ENCODE data around the gene PRPSAP1. TPM values are rescaled to one million over a fixed set of nuclear protein-coding genes. Genes with fewer than 3 reads are reported as not detected.

Gene PRPSAP1
- total RNA-seq, 2 experiments from 2014 or later = 64.2 to 74.1 TPM

DNA sequence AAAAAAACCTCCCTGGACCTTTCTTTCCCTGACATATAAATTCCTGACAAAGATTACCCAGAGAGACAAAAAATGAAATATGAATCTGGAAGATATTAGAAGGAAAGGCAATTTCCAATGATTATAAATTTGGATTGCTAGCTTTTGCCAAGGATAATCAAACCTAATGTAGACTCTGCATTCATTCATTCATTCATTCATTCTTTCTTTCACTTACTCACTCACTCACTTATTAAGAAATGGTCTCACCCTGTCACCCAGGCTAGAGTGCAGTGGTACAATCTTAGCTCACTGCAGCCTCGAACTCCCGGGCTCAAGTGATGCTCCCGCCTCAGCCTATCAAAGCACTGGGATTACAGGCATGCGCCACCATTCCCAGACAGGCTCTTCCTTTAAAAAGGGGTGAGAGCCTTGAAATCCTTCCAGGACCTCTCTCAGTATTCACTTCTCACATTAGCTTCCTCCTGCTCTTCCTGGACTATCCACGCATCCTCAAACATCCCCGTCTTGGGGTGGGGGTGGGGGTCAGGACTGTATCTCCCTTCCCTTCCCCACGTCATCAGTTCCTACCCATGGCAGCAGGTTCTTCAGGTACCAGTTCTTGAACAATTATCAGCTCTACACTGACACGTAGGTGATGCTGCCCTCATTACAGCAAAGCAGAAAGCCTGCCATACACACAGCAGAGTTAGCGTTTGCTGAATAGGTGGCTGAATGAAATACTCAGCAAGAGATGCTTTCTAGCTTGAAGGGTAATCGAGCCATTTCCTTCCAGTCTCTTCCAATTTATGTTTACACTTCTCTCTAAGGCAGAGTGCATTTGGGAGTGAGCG is 19.8 kb downstream of the PRPSAP1 start:
- no peak for DNase-seq
- Mint-ChIP-seq H3K27ac (no peak overlapping the region), H3K27me3 (ENCODE audit: low read depth) (no peaks in the 10 kb centered on the region), H3K4me1 (ENCODE audit: low read depth) (peaks cover 6% of the 10 kb centered on the region), H3K36me3 (ENCODE audit: low read depth) (peaks cover 13% of the 10 kb centered on the region), H3K4me3 (no peak overlapping the region), H3K9me3 (ENCODE audit: insufficient read depth) (no peaks in the 10 kb centered on the region)
- POLR2A ChIA-PET = no interaction called here
- CTCF ChIA-PET = interaction anchor here (1.3 to 2.4 kb wide), 2 partner anchors 35 to 64 kb away, joined by 3 to 11 read pairs; no protein-coding TSS in a partner anchor
- no peak for ATAC-seq

DNA sequence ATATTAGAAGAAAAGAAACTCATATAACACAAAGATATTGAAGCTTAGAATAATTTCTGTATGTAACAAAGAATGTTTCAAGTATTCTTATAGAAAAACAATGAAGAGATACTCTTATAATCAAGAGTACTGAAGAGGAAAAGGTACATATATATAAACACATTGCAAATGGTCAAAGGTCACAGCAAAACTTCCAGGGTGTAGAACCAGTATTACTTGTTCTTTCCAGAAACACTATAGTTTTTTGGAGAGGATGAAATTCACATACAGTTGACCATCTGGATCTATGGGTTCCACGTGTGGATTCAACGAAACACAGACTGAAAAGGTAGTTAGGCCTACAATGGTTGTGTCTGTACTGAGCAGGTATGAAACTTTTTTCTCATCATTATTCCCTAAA is 22.6 kb downstream of the PRPSAP1 start:
- no peaks in the 10 kb centered on the region for H3K9me3 Mint-ChIP-seq (ENCODE audit: insufficient read depth)
- no peak overlapping the region for H3K4me3 Mint-ChIP-seq
- ChIA-PET POLR2A (no interaction called here), CTCF (interaction anchor here (2.4 kb wide), 1 partner anchor 67 kb away, joined by 11 read pairs; no protein-coding TSS in a partner anchor)
- H3K36me3 Mint-ChIP-seq (ENCODE audit: low read depth) = peaks cover 33% of the 10 kb centered on the region
- no peaks in the 10 kb centered on the region for H3K4me1 Mint-ChIP-seq (ENCODE audit: low read depth)
- no peak for DNase-seq
- no peak for ATAC-seq
- no peak overlapping the region for H3K27ac Mint-ChIP-seq
- no peaks in the 10 kb centered on the region for H3K27me3 Mint-ChIP-seq (ENCODE audit: low read depth)

DNA sequence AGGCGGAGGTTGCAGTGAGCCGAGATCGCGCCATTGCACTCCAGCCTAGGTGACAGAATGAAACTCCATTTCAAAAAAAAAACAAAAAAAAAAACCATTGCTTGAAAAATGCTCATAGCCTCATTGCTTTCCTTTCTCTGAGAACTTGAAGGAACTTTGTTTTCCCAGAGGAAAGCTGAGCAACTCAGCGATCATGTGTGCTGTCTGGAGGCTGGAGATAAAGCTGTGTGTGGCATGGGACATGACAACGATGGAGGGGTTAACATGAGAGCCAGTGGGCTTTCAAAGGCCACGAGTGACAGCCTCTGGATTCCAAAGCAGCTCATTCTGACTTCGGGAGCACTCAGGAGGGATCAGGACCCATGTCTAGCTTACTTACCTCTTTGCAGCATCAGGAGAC is 24.1 kb downstream of the PRPSAP1 start:
- Mint-ChIP-seq H3K27me3 (ENCODE audit: low read depth) (no peaks in the 10 kb centered on the region), H3K36me3 (ENCODE audit: low read depth) (peaks cover 30% of the 10 kb centered on the region), H3K4me3 (no peak overlapping the region), H3K27ac (no peak overlapping the region), H3K9me3 (ENCODE audit: insufficient read depth) (no peaks in the 10 kb centered on the region), H3K4me1 (ENCODE audit: low read depth) (no peaks in the 10 kb centered on the region)
- DNase-seq (no peak), ATAC-seq (no peak)
- POLR2A ChIA-PET = interaction anchor here (0.6 kb wide), 1 partner anchor 353 kb away, joined by 3 read pairs; no protein-coding TSS in a partner anchor
- CTCF ChIA-PET = interaction anchor here (0.7 to 0.8 kb wide), 2 partner anchors 50 to 83 kb away, joined by 3 to 4 read pairs; no protein-coding TSS in a partner anchor

DNA sequence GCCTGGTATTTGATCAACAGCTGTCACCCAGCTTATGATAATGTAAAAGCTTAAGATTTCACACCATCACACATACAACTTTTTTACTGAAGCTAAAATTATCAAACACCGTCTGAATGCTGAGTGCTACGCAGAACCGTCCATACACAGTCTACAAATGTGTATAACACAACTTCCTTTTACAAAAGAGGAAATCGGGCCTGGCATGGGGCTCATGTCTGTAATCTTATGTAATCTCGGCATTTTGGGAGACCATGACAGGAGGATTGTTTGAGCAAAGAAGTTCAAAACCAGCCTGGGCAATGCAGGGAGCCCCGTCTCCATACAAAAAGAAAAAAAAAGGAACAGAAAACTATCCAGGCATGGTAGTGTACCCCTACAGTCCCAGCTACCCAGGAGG is 26.0 kb downstream of the PRPSAP1 start:
- no peak overlapping the region for H3K27ac Mint-ChIP-seq
- POLR2A ChIA-PET = interaction anchor here (1.2 kb wide), 1 partner anchor 26 kb away, joined by 4 read pairs; the partner anchor contains the start of gene PRPSAP1
- ATAC-seq = no peak
- no peaks in the 10 kb centered on the region for H3K4me1 Mint-ChIP-seq (ENCODE audit: low read depth)
- no peak overlapping the region for H3K4me3 Mint-ChIP-seq
- no peak for DNase-seq
- CTCF ChIA-PET = interaction anchor here (0.7 to 2.2 kb wide), 2 partner anchors 49 to 70 kb away, joined by 3 to 6 read pairs; no protein-coding TSS in a partner anchor
- H3K36me3 Mint-ChIP-seq (ENCODE audit: low read depth) = peaks cover 37% of the 10 kb centered on the region
- H3K27me3 Mint-ChIP-seq (ENCODE audit: low read depth) = no peaks in the 10 kb centered on the region
- no peaks in the 10 kb centered on the region for H3K9me3 Mint-ChIP-seq (ENCODE audit: insufficient read depth)

DNA sequence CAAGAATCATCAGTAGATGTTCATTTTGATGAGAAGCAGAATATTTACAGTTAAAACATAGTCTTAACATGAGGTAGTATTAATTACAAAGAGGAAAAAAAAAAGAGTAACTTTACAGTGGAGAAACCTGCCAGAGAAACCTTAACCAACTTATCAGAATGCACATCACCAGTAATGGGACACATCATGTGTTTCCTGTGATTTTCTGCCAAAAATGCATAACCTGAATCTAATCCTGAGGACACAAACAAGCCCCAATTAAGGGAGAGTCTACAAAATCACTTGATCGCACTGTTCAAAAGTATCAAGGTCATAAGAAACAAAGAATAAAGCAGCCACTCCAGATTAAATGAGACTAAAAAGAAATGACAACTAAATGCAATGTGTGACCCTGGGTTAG is 27.4 kb downstream of the PRPSAP1 start:
- ATAC-seq = no peak
- Mint-ChIP-seq H3K27ac (no peak overlapping the region), H3K36me3 (ENCODE audit: low read depth) (peaks cover 43% of the 10 kb centered on the region), H3K9me3 (ENCODE audit: insufficient read depth) (no peaks in the 10 kb centered on the region), H3K4me1 (ENCODE audit: low read depth) (no peaks in the 10 kb centered on the region), H3K27me3 (ENCODE audit: low read depth) (no peaks in the 10 kb centered on the region), H3K4me3 (no peak overlapping the region)
- ChIA-PET POLR2A (no interaction called here), CTCF (interaction anchor here (1.0 kb wide), 1 partner anchor 59 kb away, joined by 3 read pairs; no protein-coding TSS in a partner anchor)
- no peak for DNase-seq

GRCh38 chr17:76318586-76318985 is 35.1 kb downstream of the PRPSAP1 start:
- POLR2A ChIA-PET = no interaction called here
- CTCF ChIA-PET = no interaction called here
- Mint-ChIP-seq H3K27ac (no peak overlapping the region), H3K36me3 (ENCODE audit: low read depth) (peaks cover 33% of the 10 kb centered on the region), H3K27me3 (ENCODE audit: low read depth) (no peaks in the 10 kb centered on the region), H3K9me3 (ENCODE audit: insufficient read depth) (no peaks in the 10 kb centered on the region), H3K4me1 (ENCODE audit: low read depth) (peaks cover 5% of the 10 kb centered on the region), H3K4me3 (no peak overlapping the region)
- no peak for ATAC-seq
- no peak for DNase-seq

GRCh38 chr17:76317535-76317934 is 36.2 kb downstream of the PRPSAP1 start:
- H3K4me3 Mint-ChIP-seq = no peak overlapping the region
- POLR2A ChIA-PET = no interaction called here
- ATAC-seq (no peak), DNase-seq (no peak)
- H3K4me1 Mint-ChIP-seq (ENCODE audit: low read depth) = peaks cover 5% of the 10 kb centered on the region
- no peak overlapping the region for H3K27ac Mint-ChIP-seq
- H3K9me3 Mint-ChIP-seq (ENCODE audit: insufficient read depth) = no peaks in the 10 kb centered on the region
- H3K36me3 Mint-ChIP-seq (ENCODE audit: low read depth) = peaks cover 35% of the 10 kb centered on the region
- H3K27me3 Mint-ChIP-seq (ENCODE audit: low read depth) = no peaks in the 10 kb centered on the region
- CTCF ChIA-PET = interaction anchor here (1.0 to 1.6 kb wide), 2 partner anchors 80 to 91 kb away, joined by 3 to 4 read pairs; no protein-coding TSS in a partner anchor

DNA sequence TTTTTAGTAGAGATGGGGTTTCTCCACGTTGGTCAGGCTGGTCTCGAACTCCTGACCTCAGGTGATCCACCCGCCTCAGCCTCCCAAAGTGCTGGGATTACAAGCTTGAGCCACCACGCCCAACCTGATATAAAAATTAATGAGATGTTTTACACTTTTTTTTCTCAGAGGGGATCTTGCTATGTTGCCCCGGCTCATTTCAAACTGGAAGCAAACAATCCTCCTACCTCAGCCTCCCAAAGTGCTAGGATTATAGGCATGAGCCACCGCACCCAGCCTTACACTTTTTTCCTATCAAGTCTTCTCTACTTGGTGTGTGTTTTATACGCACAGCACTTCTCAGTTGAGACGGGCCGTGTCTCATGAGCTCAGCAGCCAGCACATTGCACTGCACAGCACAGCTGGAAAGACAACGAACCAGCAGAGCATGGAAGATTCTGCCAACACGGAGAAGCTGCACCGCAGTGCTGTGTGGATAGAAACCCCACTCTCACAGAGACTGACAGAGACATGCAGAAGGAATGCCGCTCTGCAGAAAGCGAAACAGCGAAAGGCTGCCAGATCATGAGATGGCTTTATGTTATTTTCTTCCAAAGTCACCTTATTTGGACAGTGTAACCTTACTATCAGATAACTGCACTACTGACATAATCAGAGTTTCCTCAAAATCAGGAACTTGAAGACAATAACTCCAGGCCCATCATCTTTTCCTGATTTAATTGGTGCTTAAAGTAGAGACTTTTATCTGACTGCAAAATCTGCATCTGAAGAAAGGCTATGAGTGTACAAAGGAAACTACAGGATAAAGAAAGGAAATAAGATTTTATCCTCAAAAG is 39.1 kb downstream of the PRPSAP1 start:
- Mint-ChIP-seq H3K4me3 (no peak overlapping the region), H3K27ac (no peak overlapping the region), H3K36me3 (ENCODE audit: low read depth) (peaks cover 38% of the 10 kb centered on the region), H3K9me3 (ENCODE audit: insufficient read depth) (no peaks in the 10 kb centered on the region), H3K27me3 (ENCODE audit: low read depth) (no peaks in the 10 kb centered on the region), H3K4me1 (ENCODE audit: low read depth) (peaks cover 5% of the 10 kb centered on the region)
- ATAC-seq = no peak
- CTCF ChIA-PET = interaction anchor here (1.3 to 1.7 kb wide), 2 partner anchors 10 to 84 kb away, joined by 5 to 6 read pairs; no protein-coding TSS in a partner anchor
- POLR2A ChIA-PET = no interaction called here
- no peak for DNase-seq

DNA sequence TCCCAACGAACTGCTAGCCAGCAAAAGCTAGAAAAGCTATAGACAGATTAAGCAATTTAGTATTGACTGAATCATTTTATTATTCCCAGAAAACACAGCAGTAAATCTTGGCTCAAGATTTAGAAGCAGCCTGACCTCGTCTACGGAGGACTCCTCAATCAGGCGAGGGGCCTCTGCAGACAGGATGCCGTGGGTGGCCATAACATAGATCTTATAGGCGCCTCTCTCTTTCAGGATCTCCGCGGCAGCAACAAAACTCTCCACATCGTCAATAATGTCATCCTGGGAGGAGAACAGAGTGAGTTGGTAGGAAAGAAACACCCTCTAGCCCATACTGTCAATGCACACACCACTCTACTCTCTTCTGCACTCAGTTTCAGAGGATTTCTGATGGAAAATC is 41.0 kb downstream of the PRPSAP1 start:
- ChIA-PET CTCF (no interaction called here), POLR2A (no interaction called here)
- Mint-ChIP-seq H3K27me3 (ENCODE audit: low read depth) (no peaks in the 10 kb centered on the region), H3K4me1 (ENCODE audit: low read depth) (peaks cover 5% of the 10 kb centered on the region), H3K36me3 (ENCODE audit: low read depth) (peaks cover 35% of the 10 kb centered on the region), H3K4me3 (no peak overlapping the region), H3K9me3 (ENCODE audit: insufficient read depth) (no peaks in the 10 kb centered on the region), H3K27ac (no peak overlapping the region)
- no peak for DNase-seq
- ATAC-seq = no peak

- ATAC-seq (no peak), DNase-seq (no peak)
- Mint-ChIP-seq H3K36me3 (ENCODE audit: low read depth) (peaks cover 23% of the 10 kb centered on the region), H3K4me3 (no peak overlapping the region), H3K27me3 (ENCODE audit: low read depth) (no peaks in the 10 kb centered on the region), H3K9me3 (ENCODE audit: insufficient read depth) (no peaks in the 10 kb centered on the region), H3K4me1 (ENCODE audit: low read depth) (no peaks in the 10 kb centered on the region), H3K27ac (no peak overlapping the region)
- POLR2A ChIA-PET = no interaction called here
- CTCF ChIA-PET = interaction anchor here (1.0 to 4.2 kb wide), 4 partner anchors 10 to 296 kb away, joined by 3 to 24 read pairs (median 4); no protein-coding TSS in a partner anchor
Observed at GRCh38 chr17:76309461-76309860, 44.3 kb downstream of the PRPSAP1 start.

- Mint-ChIP-seq H3K4me3 (no peak within 1 kb of the TSS), H3K9me3 (ENCODE audit: insufficient read depth) (no peaks in the 10 kb centered on the region), H3K36me3 (ENCODE audit: low read depth) (peaks cover 18% of the 10 kb centered on the region), H3K27ac (no peak within 1 kb of the TSS), H3K4me1 (ENCODE audit: low read depth) (peaks cover 3% of the 10 kb centered on the region), H3K27me3 (ENCODE audit: low read depth) (no peaks in the 10 kb centered on the region)
- no peak for DNase-seq
- CTCF ChIA-PET = interaction anchor here (4.2 kb wide), 1 partner anchor 90 kb away, joined by 24 read pairs; no protein-coding TSS in a partner anchor
- ATAC-seq = no peak
- POLR2A ChIA-PET = no interaction called here
Observed at GRCh38 chr17:76307966-76308338, 45.8 kb downstream of the PRPSAP1 start, which contains the start of gene QRICH2. TSS of gene QRICH2 (minus strand) at chr17:76308276. CDS start at chr17:76307998, 278 bp downstream.

Data from activated CD8-positive, alpha-beta T cell treated with anti-CD3 and anti-CD28 coated beads, Interleukin-2, amount 10 ng/mL, durations not matched to agents 7 days and 5 days (primary cell).